GM18505 (cell line): ENCODE results near the gene CSK.
"Not testable (repeated sequence)": the region's sequence is repeated elsewhere in the genome, so short reads cannot be mapped to it uniquely, and the experiment has no call there.

Source experiments
- ATAC-seq: cut with Tn5 transposase; IDR thresholded peaks from one replicate; pipeline ENCODE4 v1.9.1; 2021; ENCODE audit not compliant: unreplicated experiment
- POLR2A ChIP-seq: IDR thresholded peaks from 4 replicates; pipeline ENCODE4 v1.6.1; 2011; ENCODE audit warnings: borderline replicate concordance; ENCODE audit not compliant: insufficient read depth, insufficient read length; ENCODE audit errors: extremely low read depth

CSK gene

GRCh38 chr15:74781431-74782258, at the start of gene CSK:
TSS of gene CSK (plus strand) at chr15:74782080. CDS start at chr15:74798298, 16,218 bp downstream.
- ATAC-seq = peak; percentile 36
- TF ChIP-seq POLR2A = peak; percentile 66

- ATAC-seq = no peak
- no peak for TF ChIP-seq POLR2A
Measured at GRCh38 chr15:74732846-74733245, 49.0 kb upstream of the CSK start.

DNA sequence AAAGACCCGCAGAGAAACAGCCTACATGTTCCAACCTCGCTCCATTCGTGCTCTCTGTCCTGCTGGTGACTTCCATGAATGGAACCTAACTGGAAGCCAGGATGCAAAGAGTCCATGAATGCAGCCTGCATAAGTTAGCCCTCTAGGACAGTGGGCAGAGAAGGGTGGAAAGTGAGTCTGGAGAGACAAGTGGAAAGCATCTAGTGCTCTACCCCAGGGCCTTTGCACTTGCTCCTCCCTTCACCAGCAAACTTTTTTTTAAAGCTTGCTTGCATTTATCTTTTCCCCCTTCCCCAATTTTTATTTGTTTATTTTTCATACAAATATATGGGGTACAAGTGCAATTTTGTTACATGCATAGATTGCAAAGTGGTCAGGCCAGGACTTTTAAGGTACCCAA, 48.6 kb upstream of the CSK start:
- ATAC-seq = no peak
- no peak for TF ChIP-seq POLR2A

DNA sequence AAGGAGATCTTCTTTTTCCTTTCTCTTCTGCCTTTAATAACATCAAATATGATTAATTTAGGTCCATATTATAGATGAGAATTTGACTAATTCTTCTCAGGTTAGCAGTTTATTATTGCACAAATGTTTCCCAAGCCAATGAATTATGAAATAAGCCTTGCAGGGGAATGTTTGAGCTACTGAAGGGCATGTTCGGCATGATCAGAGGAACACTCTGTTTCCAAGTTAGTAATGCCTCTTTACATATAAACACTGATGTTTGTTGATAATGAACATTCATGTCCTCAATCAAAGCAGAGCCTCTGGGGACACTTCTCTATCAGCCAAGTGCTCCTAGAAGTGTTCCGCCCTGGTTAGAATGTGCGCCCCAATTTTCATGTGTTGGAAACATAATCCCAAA, 46.6 kb upstream of the CSK start:
- no peak for ATAC-seq
- no peak for TF ChIP-seq POLR2A

DNA sequence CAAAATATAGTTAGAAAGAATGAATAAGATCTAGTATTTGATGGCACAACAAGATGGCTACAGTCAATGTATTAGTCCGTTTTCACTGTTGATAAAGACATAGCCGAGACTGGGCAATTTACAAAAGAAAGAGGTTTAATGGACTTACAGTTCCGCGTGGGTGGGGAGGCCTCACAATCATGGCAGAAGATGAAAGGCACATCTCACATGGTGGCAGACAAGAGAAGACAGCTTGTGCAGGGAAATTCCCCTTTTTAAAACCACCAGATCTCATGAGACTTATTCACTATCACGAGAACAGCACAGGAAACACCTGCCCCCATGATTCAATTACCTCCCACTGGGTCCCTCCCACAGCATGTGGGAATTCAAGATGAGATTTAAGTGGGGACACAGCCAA, 43.6 kb upstream of the CSK start:
- ATAC-seq = not testable (repeated sequence)

DNA sequence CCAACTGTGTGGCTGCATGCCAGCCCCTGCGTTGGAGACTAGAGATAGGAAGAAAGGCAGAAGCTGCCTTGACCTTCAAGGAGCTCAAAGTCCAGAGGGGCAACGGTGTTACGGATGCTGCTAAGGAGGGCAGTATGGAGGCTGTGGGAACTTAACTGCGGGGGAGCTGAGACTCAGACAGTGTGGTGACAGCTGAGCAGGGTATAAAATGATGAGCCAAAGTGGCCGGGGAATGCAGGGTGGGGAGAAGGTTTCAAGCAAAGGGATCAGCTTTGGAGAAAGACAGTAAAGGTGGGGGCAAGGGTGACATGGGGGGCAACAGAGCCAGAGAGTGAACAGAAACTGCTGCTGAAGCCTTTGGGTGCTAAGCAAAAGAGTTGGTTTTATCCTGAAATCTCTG, 39.5 kb upstream of the CSK start:
- no peak for ATAC-seq
- no peak for TF ChIP-seq POLR2A

DNA sequence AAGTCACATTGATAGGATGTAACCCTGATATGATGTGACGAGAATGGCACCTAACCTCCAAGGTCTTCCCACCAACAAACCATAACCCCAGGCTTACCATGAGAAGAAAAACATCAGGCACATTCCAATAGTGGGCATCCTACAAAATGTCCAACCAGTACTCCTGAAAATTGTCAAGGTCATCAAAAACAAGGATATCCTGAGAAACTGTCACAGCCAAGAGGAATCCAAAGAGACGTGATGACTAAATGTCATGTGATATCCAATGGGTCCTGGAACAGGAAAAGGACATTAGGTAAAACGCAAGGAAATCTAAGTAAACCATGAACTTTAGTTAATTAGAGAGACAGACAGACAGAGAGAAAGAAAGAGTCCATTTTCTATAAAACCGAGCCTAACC, 35.5 kb upstream of the CSK start:
- no peak for ATAC-seq
- no peak for TF ChIP-seq POLR2A

- no peak for ATAC-seq
- no peak for TF ChIP-seq POLR2A
Measured at GRCh38 chr15:74748322-74748946, 33.4 kb upstream of the CSK start, which contains the start of gene CYP1A2. TSS of gene CYP1A2 (plus strand) at chr15:74748845. CDS start at chr15:74749739, 894 bp downstream.

DNA sequence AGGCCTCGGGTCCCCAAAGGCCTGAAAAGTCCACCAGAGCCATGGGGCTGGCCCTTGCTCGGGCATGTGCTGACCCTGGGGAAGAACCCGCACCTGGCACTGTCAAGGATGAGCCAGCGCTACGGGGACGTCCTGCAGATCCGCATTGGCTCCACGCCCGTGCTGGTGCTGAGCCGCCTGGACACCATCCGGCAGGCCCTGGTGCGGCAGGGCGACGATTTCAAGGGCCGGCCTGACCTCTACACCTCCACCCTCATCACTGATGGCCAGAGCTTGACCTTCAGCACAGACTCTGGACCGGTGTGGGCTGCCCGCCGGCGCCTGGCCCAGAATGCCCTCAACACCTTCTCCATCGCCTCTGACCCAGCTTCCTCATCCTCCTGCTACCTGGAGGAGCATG, 32.0 kb upstream of the CSK start:
- no peak for TF ChIP-seq POLR2A
- no peak for ATAC-seq

DNA sequence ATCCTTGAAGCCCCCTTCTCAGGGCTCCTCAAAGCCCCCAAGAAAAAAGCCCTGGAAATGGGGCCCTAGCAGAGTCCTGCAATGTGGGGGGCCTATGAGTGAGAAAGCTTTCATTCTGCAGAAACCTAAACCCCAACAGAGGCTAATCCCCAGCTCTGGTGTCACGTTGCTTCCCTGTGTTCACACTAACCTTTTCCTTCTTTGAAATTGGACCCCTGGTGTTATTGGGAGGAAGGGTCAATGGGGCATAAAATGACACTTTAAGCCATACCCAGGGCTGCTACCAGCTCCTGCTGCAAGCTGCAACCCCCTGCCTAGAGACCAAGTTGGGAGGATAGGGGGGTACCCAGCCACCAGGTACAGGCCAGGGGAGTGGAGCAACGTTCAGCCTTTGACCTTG, 31.1 kb upstream of the CSK start:
- no peak for ATAC-seq

GRCh38 chr15:74752011-74752410, 29.9 kb upstream of the CSK start:
- ATAC-seq = no peak
- no peak for TF ChIP-seq POLR2A

More for the DNA sequence above, 31.1 kb upstream of the CSK start:
- TF ChIP-seq POLR2A = no peak

GRCh38 chr15:74752531-74752930, 29.3 kb upstream of the CSK start:
- no peak for TF ChIP-seq POLR2A
- no peak for ATAC-seq

GRCh38 chr15:74754593-74755215, 27.2 kb upstream of the CSK start:
- TF ChIP-seq POLR2A = no peak
- ATAC-seq = no peak

- ATAC-seq = no peak
- no peak for TF ChIP-seq POLR2A
Measured at GRCh38 chr15:74758736-74759135, 23.1 kb upstream of the CSK start.
